Breast epithelium (tissue), 4 donors: Measurements from ENCODE around the gene MARS1. TPM values are rescaled to one million over a fixed set of nuclear protein-coding genes. Genes with fewer than 3 reads are reported as not detected.

Source experiments
- DNase-seq, 2 donors: peaks; one replicate each; pipeline ENCODE4 v3.0.0-alpha.2; 2019; ENCODE audit warnings: low spot score in 2 of 2
- H3K27ac ChIP-seq, 2 donors: fragments of 200-600 bp; sonication (generic) in 1 of 2; one replicate each; pipeline ENCODE4 v1.5.1; 2016 to 2019; ENCODE audit warnings: mild to moderate bottlenecking in 1 of 2
- H3K27me3 ChIP-seq, 2 donors: fragments of 200-600 bp; sonication (generic) in 1 of 2; one replicate each; pipeline versions ENCODE4 v1.5.1 to v1.6.0; 2017 to 2019; ENCODE audit warnings: control low read depth in 1 of 2, mild to moderate bottlenecking in 1 of 2
- H3K36me3 ChIP-seq: fragments of 200-600 bp; one replicate; pipeline ENCODE4 v1.5.1; 2019
- H3K4me1 ChIP-seq, 2 donors: fragments of 200-600 bp; sonication (generic); one replicate each; pipeline ENCODE4 v1.5.1; 2016 to 2019; ENCODE audit warnings: control low read depth in 1 of 2
- H3K4me3 ChIP-seq, 3 donors: fragments of 200-600 bp; sonication (generic); 1 replicate in 2 of 3; 2 replicates in 1 of 3; pipeline ENCODE4 v1.5.1; 2016 to 2019; ENCODE audit warnings: mild to moderate bottlenecking in 3 of 3, moderate library complexity in 2 of 3
- H3K9me3 ChIP-seq, 2 donors: fragments of 200-600 bp; sonication (generic) in 1 of 2; one replicate each; pipeline ENCODE4 v1.5.1; 2016 to 2019; ENCODE audit warnings: control low read depth in 1 of 2
- POLR2A ChIP-seq: fragments of 450-650 bp; IDR thresholded peaks from one replicate; pipeline ENCODE4 v1.6.1; 2016; ENCODE audit warnings: antibody characterized with exemption, mild to moderate bottlenecking, moderate library complexity
- POLR2AphosphoS5 ChIP-seq, 3 donors: sonication (generic); formaldehyde crosslinking; IDR thresholded peaks; one replicate each; pipeline ENCODE4 v1.6.1; 2017; ENCODE audit warnings: antibody characterized with exemption in 3 of 3
- intact Hi-C: fragments of 100-400 bp; cut with DNase I; formaldehyde crosslinking; loops from one replicate; pipeline ENCODE4 v1.15.1; 2023; ENCODE audit warnings: low total_unique reads
- total RNA-seq, 3 donors: library from RNA; depleted of rRNA; stranded (reverse); fragments of >200 nt; gene quantifications; one replicate each; pipeline ENCODE4 v1.1.0, GENCODE V29; 2016
- TF ChIP-seq, protein P1 (sequence below), 3 donors: fragments of 450-650 bp; IDR thresholded peaks; one replicate each; pipeline ENCODE4 v1.5.1; 2016 to 2017; ENCODE audit warnings: antibody characterized with exemption in 3 of 3, mild to moderate bottlenecking in 3 of 3, moderate library complexity in 3 of 3

Gene MARS1
- total RNA-seq, 3 donors from 2014 or later: 39.2 to 65.9 (median 60.2) TPM

DNA sequence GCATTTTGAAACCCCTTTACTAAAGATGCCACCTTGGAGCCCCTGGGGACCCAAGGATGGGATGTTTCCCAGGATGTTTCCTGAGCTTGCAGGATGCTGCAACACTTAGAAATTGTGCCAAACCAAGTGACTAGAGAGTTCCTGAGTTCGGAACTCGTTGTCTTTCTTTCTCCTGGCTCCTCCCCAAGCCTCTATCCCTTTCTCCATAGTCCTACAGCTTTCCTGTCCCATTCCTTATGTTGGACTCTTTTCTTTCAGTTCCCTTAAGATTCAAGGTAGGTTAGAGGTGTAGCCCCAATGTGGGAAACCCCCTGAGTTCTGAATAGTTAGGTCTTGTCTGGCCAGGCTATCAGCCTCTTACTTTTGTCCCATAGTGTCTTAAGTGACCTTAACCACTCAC is 60.6 kb downstream of the MARS1 start:
- H3K4me1 ChIP-seq: peaks cover 6 to 7% of the 10 kb centered on the region in 2 donors
- no peak overlapping the region for H3K27ac ChIP-seq
- intact Hi-C loops: no loop called here
- H3K9me3 ChIP-seq: no peaks in the 10 kb centered on the region
- H3K36me3 ChIP-seq: no peaks in the 10 kb centered on the region
- peaks cover 0 to 11% of the 10 kb centered on the region in 2 donors for H3K27me3 ChIP-seq
- no peak for DNase-seq
- no peak for TF ChIP-seq POLR2AphosphoS5 (IDR thresholded peaks at IDR 0.05)
- TF ChIP-seq POLR2A: no peak
- TF ChIP-seq, protein P1, sequence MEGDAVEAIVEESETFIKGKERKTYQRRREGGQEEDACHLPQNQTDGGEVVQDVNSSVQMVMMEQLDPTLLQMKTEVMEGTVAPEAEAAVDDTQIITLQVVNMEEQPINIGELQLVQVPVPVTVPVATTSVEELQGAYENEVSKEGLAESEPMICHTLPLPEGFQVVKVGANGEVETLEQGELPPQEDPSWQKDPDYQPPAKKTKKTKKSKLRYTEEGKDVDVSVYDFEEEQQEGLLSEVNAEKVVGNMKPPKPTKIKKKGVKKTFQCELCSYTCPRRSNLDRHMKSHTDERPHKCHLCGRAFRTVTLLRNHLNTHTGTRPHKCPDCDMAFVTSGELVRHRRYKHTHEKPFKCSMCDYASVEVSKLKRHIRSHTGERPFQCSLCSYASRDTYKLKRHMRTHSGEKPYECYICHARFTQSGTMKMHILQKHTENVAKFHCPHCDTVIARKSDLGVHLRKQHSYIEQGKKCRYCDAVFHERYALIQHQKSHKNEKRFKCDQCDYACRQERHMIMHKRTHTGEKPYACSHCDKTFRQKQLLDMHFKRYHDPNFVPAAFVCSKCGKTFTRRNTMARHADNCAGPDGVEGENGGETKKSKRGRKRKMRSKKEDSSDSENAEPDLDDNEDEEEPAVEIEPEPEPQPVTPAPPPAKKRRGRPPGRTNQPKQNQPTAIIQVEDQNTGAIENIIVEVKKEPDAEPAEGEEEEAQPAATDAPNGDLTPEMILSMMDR (IDR thresholded peaks at IDR 0.05): no peak
- H3K4me3 ChIP-seq: no peak overlapping the region

DNA sequence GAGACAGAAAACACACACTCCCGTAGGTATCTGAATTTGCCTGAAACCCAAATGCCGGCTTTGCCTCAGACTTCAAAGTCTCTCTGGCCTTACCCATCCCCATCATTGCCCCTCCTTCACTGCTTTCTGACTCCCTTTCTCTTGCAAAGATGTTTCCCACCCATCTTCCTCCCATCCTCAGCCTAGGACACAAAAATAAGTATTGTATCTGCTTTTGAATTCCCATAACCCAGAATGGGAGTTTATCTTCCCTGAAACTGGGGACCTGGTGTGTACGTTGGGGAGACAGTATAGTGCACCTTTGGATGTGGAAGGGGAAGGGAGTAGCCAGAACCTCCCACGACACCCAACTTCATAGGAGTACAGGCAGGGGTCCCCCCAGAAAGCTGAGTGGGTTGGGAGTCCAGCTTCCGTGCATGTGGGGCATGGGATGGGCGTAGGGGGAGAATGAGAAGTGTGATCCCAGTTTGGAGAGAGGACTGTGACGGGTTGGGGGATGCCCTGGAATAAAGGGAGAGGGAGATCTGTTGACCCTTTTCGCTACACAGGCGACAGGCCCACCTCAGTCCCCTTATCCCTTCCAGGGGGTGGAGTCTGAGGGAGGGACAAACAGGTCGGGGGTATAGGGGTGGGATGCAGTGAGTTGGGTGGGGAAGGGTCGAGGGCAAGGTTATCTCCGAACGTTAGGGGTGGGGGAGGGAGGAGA is 61.5 kb downstream of the MARS1 start:
- peak overlapping the region; percentile 16 to 74 (median 53) for H3K4me3 ChIP-seq
- peaks cover 0 to 11% of the 10 kb centered on the region in 2 donors for H3K27me3 ChIP-seq
- no peaks in the 10 kb centered on the region for H3K9me3 ChIP-seq
- no peak for TF ChIP-seq POLR2A
- TF ChIP-seq, protein P1 (IDR thresholded peaks at IDR 0.05): no peak
- no peak for TF ChIP-seq POLR2AphosphoS5 (IDR thresholded peaks at IDR 0.05)
- DNase-seq: no peak
- no peaks in the 10 kb centered on the region for H3K36me3 ChIP-seq
- intact Hi-C loops: no loop called here
- peaks cover 6 to 7% of the 10 kb centered on the region in 2 donors for H3K4me1 ChIP-seq
- no peak overlapping the region for H3K27ac ChIP-seq

DNA sequence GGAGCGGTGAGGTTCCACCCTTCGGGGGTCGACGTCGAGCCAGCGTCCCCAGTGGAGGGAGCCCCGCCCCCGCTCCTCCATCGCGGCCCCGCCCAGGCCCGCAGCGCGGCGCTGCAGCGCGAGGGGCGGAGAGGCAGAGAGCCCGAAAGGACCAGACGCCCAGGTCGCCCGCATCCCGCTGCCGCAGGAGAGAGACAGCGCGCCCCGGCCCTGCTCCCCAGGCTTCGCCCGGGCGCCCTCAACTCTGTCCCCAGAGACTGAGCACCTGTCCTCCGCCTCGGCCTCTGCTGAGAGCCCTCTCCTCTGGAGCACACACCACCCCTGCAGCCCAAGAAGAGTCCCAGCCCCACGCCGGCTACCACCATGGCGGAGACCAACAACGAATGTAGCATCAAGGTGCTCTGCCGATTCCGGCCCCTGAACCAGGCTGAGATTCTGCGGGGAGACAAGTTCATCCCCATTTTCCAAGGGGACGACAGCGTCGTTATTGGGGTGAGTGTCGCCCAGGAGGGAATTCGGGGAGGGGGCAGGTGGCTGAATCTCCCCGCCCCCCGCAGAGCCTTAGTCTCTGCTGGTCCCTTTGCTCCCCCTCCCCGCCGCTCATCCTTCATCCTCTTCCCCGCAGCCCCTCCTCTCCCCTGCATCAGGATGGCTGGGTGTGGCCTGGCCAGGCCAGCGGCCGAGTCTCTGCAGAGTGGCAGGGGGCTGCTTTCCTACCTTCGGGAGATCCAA is 62.2 kb downstream of the MARS1 start, which contains the start of gene KIF5A:
Gene KIF5A, plus strand, starts transcription at position 136 of the 732 bp plus-strand sequence. Its CDS starts 228 bp downstream, at position 364.
- intact Hi-C loops: no loop called here
- no peak within 1 kb of the TSS for H3K27ac ChIP-seq
- peaks cover 6 to 7% of the 10 kb centered on the region in 2 donors for H3K4me1 ChIP-seq
- no peaks in the 10 kb centered on the region for H3K9me3 ChIP-seq
- H3K36me3 ChIP-seq: no peaks in the 10 kb centered on the region
- no peak for DNase-seq
- peaks cover 0 to 11% of the 10 kb centered on the region in 2 donors for H3K27me3 ChIP-seq
- TF ChIP-seq, protein P1 (IDR thresholded peaks at IDR 0.05): no peak
- TF ChIP-seq POLR2AphosphoS5 (IDR thresholded peaks at IDR 0.05) (no peak), POLR2A (no peak)
- peak within 1 kb of the TSS; percentile 16 to 74 (median 53) for H3K4me3 ChIP-seq

DNA sequence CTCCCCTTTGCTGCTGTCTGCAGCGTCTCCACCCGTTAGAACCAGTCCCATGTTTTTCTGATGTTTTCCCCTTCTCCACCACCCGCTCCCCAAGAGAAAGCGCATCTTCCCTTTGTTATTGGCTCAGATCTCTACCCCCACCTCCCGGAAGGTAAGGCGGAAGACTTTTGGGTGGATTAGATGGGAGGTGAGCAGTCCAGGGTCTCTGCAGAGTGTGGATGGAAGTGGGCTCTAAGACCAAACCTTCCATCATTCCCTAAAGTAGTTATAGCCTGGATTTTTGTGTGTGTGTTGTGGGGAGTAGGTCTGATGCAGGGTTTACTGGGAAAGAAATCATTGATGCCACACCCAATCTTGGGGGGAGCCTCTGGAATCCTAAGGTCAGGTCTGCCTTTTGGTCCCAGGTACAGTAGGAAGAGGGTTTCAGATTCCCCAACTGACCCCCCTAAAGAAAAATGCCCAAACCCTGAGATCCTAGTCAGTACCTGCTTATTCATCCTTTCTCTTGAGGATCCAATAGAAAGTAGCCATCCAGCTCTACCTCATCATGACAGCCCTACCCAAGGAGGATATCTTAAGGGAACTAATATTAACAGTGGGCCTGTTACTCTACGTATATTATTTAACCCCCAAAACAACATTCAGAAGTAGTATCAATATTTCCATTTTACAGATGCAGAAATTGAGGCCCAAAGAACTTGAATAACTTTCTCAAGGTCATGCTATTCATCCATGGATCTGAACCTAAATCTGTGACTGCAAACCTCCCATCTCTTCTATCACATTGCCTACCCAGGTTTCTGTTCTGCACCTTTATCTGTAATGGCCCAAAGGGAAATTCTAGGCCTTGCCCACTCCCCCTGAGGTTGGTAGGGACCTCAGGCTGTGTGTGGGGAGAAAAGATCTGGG is 63.0 kb downstream of the MARS1 start:
- no peaks in the 10 kb centered on the region for H3K36me3 ChIP-seq
- intact Hi-C loops: no loop called here

More for the DNA sequence above, 63.0 kb downstream of the MARS1 start:
- no peaks in the 10 kb centered on the region for H3K9me3 ChIP-seq
- no peak for DNase-seq
- peaks cover 0 to 11% of the 10 kb centered on the region in 2 donors for H3K27me3 ChIP-seq
- H3K27ac ChIP-seq: no peak overlapping the region
- TF ChIP-seq POLR2AphosphoS5 (IDR thresholded peaks at IDR 0.05) (no peak), POLR2A (no peak)
- TF ChIP-seq, protein P1 (IDR thresholded peaks at IDR 0.05): no peak
- peak overlapping the region in 2 of 3 donors; percentile 53 to 74 for H3K4me3 ChIP-seq
- peaks cover 2 to 3% of the 10 kb centered on the region in 2 donors for H3K4me1 ChIP-seq
